HG02981 (cell line): ENCODE measurements around the gene MICAL3.

Source experiments
- ATAC-seq: cut with Tn5 transposase; IDR thresholded peaks from one replicate; pipeline ENCODE4 v1.9.1; 2021; ENCODE audit warnings: mild to moderate bottlenecking, moderate library complexity; ENCODE audit not compliant: unreplicated experiment

Gene MICAL3

DNA sequence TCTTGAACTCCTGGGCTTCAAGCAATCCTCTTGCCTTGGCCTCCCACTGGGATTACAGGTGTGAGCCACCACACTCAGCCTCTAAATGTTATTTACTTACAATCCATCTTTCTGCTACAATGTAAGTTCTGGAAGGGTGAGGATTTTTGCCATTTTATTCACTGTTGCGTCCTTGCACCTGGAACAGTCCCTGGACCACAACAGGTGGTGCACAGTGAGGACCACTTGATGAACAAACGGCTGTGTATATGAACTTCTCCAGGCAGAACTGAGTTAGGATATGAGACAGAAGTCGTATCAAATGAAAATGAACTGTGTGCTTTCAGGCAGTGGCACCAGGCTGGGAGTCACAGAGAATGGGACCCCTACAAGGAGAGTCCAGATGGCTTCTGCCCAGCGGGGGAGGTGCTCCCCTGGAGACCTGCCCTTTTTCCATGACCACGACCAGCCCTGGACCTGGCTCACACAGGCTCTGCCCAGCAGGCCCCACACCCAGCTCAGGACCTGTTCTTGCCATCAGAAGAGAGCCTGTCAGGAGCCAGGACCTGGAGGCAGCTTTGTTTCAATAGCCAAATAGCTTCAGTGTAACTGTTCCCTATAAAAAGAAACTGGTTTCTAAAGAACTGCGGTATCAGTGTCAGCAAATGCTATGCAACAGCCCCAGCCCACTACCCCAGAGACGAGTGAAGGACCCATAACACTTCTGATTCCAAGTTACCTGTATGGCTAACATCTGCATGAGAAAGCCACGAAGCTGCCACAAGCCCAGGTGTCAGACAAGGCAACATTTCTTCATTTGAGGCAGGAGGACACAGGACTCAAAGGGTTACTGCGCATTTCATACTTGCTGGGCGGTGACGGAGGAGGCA, 104.9 kb downstream of the MICAL3 start:
- no peak for ATAC-seq

DNA sequence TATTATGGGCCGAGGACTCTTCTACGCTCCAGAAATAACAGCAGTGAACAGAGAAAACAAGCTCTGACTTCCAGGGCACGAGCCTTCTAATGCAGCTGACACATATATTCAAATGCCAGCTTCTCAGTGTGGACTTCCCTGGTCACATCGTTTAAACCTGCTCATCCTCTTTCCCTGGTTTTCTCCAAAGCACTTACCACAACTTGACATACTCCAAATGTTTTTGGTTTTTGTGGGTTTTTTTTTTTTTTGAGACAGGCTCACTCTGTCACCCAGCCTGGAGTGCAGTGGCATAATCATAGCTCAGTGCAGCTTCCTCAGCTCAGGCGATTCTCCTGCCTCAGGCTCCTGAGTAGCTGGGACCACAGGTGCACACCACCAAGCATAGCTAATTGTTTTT, 105.5 kb downstream of the MICAL3 start:
- ATAC-seq, result no peak

DNA sequence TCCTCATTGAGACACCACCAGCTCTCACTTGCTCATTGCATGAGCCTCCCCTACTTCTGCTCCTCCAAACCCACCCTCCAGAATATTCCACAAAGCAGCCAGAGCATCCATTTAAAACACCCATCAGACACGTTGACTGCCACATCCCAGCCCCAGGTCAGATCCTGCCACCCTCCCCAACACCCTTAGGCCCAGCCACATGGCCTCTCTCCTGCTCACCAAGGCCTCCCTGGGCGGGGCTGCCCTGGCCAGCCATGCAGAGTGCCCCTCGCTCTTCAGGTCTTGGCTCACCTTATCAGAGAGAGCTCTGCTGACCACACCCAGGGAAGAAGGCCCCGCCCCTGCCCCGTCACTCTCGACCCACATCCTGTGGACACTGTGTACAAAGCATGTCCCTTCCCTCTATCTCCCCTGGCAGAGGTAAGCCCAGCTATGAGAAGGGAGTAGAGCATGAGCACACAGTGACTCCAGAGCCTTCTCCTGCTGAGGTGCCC, 106.8 kb downstream of the MICAL3 start:
- no peak for ATAC-seq

DNA sequence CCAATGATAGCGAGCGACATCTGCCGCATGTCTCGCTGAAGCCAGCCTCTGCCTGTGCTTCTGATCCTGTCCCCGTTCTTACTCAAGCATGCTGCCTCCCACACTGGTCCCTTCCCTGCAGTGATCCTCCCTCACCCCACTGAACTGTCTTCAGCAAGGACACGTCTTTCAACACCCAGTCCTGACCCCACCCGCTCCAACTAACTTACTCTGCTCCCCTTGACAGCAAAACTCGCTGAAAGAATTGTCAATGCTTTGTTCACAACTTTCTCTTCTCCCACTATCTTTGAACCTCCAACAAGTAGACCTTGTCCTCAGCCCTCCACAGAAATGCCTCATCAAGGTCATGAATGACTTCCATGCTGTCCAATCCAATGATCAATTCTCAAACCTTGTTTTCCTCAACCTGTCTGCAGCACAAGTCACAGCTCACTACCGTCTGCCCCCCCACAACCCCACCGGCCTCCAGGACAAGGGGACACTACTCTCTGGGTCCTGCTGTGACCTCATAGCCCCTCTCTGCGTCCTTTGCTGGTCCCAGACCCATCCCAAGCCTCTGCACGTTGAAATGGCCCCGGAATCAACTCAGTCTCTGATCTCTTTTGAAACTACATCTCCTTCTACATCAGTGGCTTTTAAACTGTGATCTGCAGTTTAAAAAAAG, 108.0 kb downstream of the MICAL3 start:
- no peak for ATAC-seq

DNA sequence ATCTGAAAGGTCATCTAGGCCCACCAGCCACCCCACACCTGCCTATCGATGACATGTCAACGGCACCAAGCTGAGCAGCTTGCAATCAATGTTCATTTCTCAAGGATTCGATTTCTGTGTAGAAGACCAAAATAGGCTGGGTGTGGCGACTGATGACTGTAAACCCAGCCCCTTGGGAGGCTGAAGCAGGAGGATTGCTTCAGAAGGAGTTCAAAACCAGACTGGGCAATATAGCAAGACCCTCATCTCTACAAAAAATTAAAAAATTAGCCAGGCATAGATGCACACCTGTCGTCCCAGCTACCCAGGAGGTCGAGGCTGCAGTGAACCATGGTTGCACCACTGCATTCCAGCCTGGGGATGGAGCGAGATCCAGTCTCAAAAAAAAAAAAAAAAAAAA, 108.7 kb downstream of the MICAL3 start:
- no peak for ATAC-seq

DNA sequence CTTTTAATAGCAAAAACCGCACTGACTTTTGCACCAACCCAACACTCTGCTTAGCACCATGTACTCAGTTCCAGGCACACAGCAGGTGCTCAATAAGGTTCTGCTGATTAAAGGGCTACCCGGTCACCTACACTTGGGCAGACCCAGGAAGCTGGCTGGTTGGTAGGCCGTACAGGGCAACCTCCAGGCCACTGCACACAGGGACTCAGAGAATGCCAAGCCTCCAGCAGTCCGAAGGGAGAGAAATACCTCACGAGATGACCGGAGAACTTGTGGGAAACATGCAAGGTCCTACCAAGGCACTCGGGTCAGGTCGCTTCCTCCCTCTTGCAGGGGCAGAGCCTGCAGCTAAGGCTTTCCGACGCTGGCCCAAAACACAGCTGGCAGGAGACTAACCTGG, 109.2 kb downstream of the MICAL3 start:
- no peak for ATAC-seq

DNA sequence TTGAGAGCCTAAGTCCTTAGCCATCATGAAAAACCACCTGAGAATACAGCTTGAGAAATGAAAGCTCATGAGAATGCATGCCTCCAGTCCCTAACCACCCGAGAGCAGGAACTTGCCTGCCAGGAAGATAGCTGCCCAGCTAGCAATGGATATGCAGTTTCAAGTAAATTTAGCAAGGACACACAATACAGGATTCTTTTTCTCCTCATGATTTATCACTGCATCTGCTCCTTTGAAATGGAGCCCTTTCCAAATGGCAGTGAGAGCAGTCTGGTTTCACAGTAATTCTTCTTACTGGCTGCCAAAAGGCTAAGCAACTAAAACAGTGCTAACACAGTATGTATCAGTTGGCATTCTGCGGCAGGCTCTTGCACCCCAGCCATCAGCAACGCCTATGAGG, 109.9 kb downstream of the MICAL3 start:
- ATAC-seq, result no peak

DNA sequence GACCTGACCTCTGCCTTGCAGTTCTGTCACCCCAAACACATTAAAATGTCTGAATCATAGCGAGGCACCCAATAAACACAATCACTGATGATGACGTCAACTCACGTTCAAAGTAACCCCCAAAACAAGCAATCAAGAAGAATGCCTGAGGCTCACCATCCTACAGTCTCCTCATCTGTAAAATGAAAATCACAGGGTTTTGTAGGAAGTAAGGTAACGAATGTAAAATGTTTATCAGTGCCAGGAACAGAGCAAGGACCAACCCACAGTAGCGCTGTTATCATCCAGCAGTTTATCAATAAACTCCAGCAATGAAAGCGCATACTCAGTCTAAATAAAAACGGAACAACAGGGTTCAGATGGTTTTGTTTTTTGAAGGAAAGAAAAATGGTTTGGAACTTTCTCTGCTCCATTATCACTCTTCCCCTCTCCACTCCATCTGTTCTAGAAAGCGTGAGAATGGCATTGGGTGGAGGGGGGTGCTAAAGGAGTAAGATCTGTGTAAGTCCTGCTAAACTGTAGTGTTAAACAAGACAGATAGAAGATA, 110.5 kb downstream of the MICAL3 start:
- ATAC-seq, result no peak

DNA sequence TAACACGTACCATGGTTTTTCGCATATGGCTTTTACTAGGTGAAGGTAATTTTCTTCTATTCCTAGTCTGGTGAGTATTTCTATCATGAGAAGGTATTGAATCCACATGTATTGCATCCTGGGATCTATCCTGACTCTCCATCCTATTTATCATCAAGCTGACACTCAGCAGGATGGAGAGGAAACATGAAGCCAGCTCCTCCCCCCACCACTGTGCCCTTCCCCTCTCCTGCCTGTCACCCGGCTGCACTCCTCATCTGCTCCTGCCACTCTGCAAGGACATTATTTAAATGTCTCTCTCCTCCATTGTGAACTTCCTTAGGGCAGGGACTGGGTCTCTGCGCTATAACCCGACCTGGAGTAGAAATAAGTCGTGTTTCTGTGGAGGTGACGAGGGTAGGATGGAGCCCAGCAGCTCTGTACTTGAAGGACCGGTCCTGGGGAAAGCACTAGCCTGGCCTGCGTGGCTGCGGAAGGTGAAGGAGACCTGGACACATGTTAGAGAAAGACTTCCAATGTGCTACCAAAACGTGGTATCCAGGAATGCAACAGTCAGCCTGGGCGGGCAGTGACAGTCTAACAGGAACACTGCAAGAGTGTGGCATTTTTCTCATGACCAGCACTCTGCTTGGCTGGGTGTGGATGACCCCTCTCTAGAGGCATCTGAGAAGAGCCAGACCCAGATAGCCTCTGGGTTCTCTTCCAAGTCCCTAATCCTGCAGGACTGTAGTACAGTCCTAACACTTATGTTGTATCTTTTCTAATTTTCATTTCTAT, 111.2 kb downstream of the MICAL3 start:
- no peak for ATAC-seq

DNA sequence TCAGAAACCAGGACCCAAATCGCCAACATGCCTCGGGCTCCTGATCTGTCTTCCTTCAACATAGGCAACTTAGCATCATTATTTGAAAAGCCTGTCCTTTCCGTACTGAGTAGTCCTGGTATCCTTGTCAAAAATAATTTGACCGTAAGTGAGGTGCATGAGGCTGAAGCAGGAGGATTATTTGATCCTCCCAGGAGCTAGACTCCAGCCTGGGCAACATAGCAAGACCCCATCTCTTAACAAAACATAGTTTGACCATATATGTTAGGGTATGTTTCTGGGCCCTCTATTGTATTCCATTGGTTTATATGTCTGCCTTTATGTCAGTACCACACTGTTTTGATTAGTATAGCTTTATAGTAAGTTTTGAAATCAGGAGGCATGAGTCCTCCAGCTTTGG, 112.5 kb downstream of the MICAL3 start:
- no peak for ATAC-seq

DNA sequence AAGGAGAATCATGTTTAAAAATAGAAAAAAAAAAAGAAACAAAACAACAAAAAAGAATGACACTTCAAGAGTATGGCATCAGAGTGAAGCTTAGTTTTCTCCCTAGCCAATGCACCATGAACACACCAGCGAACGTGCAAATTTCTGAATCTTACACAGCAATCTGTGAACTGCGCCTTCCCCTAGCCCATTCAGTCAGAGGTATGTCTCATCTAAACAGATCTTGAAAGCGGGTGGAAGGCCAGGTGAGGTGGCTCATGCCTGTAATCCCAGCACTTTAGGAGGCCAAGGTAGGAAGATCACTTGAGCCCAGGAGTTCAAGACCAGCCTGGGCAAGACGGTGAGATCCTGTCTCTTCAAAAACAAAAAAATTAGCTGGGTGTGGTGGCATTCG, 113.1 kb downstream of the MICAL3 start:
- no peak for ATAC-seq

DNA sequence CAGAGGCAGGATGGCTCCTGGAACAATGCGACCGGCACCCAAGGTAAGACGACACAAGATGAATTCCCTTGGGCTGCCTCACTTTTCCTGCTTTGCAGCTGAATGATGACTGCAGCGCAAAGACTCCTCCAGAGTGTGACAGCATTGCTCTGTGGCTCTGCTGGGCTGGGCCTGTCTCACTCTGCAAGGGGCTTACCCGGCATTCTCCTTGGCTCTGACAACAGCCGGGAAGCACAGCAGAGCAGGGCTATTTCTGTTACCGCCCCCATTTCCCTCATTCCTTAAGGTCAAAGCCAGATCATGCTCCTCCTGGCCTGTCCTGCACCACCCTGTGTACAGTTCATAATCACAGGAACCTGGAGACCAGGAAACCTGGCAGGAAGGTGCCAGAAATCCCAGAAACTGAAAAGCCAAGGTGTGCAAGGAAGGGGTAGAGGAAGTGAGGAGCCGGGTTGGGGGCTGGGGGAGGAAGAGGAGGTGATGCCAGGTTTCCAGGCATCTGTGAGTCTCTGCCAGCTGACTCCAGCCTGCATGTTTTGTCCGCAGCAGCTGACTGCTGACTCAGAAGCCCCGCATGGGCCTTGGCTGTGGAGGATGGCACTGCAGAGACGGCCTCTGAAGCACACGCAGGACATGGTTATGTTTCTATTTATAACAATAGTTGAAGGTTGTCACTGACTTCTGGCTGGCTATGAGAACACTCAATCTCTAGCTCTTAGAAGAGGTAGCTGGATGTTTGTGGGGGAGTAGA, 113.6 kb downstream of the MICAL3 start:
- no peak for ATAC-seq

DNA sequence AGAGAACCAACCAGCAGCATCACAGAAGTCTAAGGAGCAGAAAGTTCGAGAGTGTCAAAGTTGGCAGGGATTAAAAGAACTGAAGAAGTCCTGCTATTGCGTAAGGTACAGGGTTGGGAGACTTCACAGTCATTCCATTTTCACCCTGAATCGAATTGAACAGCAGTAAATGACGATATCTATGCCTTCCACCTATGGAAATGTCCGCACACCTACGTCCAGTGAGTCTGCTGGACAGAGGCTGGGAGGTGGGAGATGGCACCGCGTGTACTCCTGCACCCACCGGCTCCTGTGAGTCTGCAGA, 116.7 kb downstream of the MICAL3 start:
- ATAC-seq, result no peak

DNA sequence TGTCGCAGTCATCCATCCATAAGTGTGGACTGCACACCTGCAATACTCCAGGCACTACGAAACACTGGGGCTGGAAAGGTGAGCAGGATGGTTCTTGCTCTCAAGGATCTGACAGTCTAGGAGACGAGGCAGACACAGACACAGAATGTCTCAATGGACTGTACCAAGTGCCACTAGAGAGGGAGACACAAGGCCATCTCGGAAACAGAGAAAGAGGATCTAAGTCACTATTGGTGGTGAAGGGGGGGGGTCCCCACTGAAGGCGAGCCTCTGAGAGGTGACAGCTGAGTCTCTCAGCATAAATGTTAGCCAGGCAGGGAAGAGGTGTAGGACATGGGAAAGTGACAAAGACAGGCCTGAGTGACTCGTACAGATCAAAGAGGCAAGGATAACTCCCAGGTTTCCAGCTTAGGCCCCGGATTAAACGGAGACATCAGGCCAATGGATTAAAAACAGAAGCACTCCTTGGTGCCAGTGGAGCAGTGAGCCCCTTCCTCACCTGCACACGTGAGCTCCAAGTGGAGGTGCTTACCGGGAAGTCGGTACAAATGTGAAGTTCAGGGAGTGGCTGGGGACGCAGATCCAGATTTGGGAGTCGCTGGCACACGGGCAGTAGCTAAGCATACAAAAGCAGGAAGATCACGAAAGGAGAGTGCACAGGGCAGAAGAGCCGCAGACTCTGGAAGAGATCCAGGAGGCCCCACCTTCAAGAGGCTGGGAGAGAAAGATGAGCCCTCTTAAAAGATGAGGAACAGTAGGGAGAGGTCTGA, 117.2 kb downstream of the MICAL3 start:
- no peak for ATAC-seq

DNA sequence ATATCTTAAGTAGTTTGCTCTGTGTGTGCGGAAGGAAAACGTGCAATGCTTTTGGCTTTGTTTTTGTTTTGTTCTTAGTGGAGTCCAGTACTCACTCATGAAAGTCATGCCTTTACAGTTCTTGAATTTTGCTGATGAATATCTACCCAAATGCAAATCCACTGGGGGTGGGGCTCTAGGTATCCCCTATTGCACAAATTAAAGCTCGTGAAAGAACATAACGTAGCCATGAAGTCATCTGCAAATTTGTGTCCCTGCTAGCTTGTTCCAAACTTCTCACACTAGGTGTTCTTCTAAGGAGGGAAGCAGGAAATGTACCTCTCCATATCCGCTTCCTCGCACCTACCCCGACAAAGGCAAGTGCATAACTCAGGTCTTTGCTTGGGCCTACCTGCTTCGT, 118.9 kb downstream of the MICAL3 start:
- no peak for ATAC-seq

DNA sequence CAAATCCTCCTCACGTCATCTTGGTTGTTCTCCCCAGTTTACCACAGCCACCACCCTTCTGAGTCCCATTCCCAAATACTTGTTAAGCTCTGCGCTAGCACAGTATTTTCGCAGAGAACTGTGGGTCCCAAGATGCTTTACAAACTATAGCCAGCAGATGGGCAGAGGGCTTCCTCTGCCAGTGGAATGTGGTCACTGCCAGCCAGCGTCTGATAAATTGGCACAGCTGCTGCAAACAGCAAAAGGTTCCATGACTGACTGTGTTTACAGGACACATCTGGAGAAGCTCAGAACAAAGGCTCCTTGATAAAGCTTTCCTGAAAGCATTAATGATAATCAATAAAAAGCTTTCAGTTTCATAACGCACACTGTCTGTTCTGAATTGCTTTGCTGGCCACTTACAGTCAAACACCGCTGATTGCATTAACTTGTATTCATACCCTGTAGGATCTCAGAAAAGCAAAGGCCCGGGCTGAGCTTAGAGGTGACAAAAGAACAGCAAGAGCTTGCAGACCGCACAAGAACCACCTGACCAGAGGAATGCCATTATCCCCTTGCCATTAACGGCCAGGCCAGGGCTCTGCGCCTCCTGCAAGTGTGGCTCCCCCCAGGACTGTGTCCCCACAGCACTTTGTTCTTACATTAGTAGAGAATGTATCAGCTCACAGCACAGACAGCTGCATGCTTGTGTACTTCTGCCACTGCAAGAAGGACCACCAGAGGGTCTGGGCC, 120.6 kb downstream of the MICAL3 start:
- no peak for ATAC-seq

DNA sequence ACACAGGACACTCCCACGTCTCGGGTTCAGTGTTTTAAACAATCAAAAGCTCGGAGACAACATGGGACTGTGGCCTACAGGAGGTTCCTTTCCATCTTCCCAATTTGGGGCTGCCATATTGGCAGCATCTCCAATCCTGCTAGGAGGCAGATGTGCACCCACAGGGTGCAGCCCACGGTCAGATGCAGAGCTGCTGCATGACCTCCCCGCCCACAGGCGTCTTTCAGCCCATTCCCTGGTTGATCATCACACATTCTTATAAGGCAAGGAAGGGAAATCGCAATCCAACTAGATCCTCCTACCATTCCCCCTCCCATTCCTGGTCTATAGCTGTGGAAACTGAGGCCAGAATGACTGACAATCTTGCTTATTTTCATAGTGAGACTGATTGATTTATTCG, 121.4 kb downstream of the MICAL3 start:
- ATAC-seq, result no peak

DNA sequence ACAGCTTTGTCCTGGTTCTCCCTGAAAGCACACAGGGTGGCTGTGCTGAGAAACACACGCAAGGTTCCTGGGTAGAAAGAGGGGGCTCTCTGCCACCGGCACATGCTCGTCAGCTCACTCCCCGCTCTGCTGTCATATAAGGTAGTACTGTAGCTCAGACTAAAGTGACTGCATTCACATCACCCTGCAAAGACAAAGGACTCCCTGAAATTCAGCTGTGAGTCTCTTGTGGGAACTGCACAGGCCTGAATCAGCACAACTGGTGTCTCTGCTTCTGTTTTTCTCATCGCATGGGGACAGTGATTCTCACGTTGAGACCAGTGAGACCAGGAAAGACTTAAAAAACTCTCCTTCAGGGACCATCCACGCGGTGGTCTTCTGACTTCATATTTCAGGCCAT, 126.0 kb downstream of the MICAL3 start:
- no peak for ATAC-seq

DNA sequence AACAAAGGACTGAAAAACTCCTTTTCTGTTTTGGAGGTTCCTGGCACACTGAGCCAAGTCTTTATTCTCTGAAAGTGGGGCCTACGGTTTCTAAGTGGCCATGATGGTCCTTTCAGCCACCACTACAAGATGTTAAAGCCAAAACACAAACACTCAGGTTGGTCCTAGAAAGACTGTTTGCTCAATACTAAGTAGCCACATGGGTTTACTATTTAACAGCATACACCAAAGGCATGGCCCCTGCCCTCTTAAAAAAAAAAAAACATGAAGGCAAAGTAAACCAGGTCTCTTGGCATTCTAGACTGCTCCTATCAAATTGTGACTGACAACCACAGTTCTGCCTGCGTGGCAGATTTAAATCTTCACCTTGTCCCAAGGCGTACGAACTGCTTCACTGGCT, 126.5 kb downstream of the MICAL3 start:
- no peak for ATAC-seq
